Uterus (tissue), 2 donors: Measurements from ENCODE around the gene POM121L12.

Source experiments
- CTCF ChIP-seq, 4 experiments: fragments of 200-600 bp in 2 of 4; fragments of 450-650 bp in 2 of 4; sonication (generic) in 2 of 4; IDR thresholded peaks; one replicate each; pipeline ENCODE4 v1.5.1; 2016 to 2019; ENCODE audit warnings: antibody characterized with exemption in 4 of 4, mild to moderate bottlenecking in 2 of 4, moderate library complexity in 1 of 4
- POLR2A ChIP-seq, 2 donors: fragments of 450-650 bp; IDR thresholded peaks; one replicate each; pipeline ENCODE4 v1.6.1; 2016; ENCODE audit warnings: antibody characterized with exemption in 2 of 2, mild to moderate bottlenecking in 1 of 2, moderate library complexity in 1 of 2

GRCh38 chr7:53022893-53023292, 12.5 kb upstream of the POM121L12 start:
- TF ChIP-seq CTCF (IDR thresholded peaks at IDR 0.05) (no peak), POLR2A (IDR thresholded peaks at IDR 0.05) (no peak)
